A673 (cell line): ENCODE results near the gene ARFGAP2. TPM values are rescaled to one million over a fixed set of nuclear protein-coding genes. Genes with fewer than 3 reads are reported as not detected.

ENCODE experiments used
- BruUV-seq: library from RNA; stranded (reverse); fragments of 400-500 nt; replicated peaks from 2 replicates; lab custom pipeline; 2021; lab: Mats Ljungman, UMichigan
- CTCF ChIA-PET: fragments of 300-600 bp; sonication (Branson Sonifier 250); formaldehyde crosslinking; loops from one replicate; lab custom pipeline; 2022; ENCODE audit warnings: antibody characterized with exemption; lab: Charles Lee
- POLR2A ChIA-PET: fragments of 300-600 bp; sonication (Branson Sonifier 250); formaldehyde crosslinking; loops from one replicate; lab custom pipeline; 2022; ENCODE audit warnings: antibody characterized with exemption; ENCODE audit not compliant: low non-redundant PET; lab: Charles Lee
- DNase-seq: peaks from one replicate; pipeline ENCODE4 v3.0.0-alpha.2; 2015; ENCODE audit warnings: low spot score
- H3K27ac ChIP-seq: fragments of 200-600 bp; sonication (generic); 2 replicates; pipeline ENCODE4 v1.5.1; 2016; ENCODE audit warnings: mixed run types, low read depth, mild to moderate bottlenecking, mixed read lengths, antibody characterized with exemption, low read length; ENCODE audit not compliant: poor library complexity, severe bottlenecking
- H3K27me3 ChIP-seq: fragments of 200-600 bp; sonication (generic); replicated peaks from 2 replicates; pipeline ENCODE4 v1.6.1; 2017; ENCODE audit warnings: mixed run types, low read depth, mild to moderate bottlenecking, mixed read lengths, antibody characterized with exemption, low read length; ENCODE audit not compliant: insufficient read depth, poor library complexity
- H3K36me3 ChIP-seq: fragments of 200-600 bp; sonication (generic); 2 replicates; pipeline ENCODE4 v1.6.1; 2016; ENCODE audit warnings: mixed run types, mild to moderate bottlenecking, mixed read lengths, antibody characterized with exemption, low read length; ENCODE audit not compliant: insufficient read depth, poor library complexity, severe bottlenecking
- H3K4me1 ChIP-seq: fragments of 200-600 bp; sonication (generic); 2 replicates; pipeline ENCODE4 v1.6.1; 2017; ENCODE audit warnings: mixed run types, mild to moderate bottlenecking, mixed read lengths, antibody characterized with exemption, low read length; ENCODE audit not compliant: insufficient read depth, poor library complexity, severe bottlenecking
- H3K4me3 ChIP-seq: fragments of 200-600 bp; sonication (generic); 2 replicates; pipeline ENCODE4 v1.5.1; 2016; ENCODE audit warnings: low read depth, mixed run types, mild to moderate bottlenecking, mixed read lengths, low read length; ENCODE audit not compliant: poor library complexity, severe bottlenecking
- H3K9me3 ChIP-seq: fragments of 200-600 bp; sonication (generic); 2 replicates; pipeline ENCODE4 v1.6.1; 2016; ENCODE audit warnings: mixed run types, low read depth, mild to moderate bottlenecking, mixed read lengths, antibody characterized with exemption, low read length; ENCODE audit not compliant: poor library complexity, severe bottlenecking
- EZH2 ChIP-seq: fragments of 200-600 bp; sonication (generic); IDR thresholded peaks from 2 replicates; pipeline ENCODE4 v1.6.1; 2017; ENCODE audit warnings: borderline replicate concordance, low read depth, mild to moderate bottlenecking, mixed read lengths, antibody characterized with exemption, low read length; ENCODE audit not compliant: poor library complexity, severe bottlenecking
- intact Hi-C: fragments of 100-400 bp; cut with micrococcal nuclease; formaldehyde crosslinking; loops from one replicate; pipeline ENCODE4 v1.10.0; 2022; ENCODE audit not compliant: unreplicated experiment
- total RNA-seq: library from RNA; stranded (reverse); gene quantifications from 2 replicates; pipeline ENCODE4 v1.2.3, GENCODE V29; 2021
- TF ChIP-seq, protein P1 (sequence below): fragments of 300-800, 200-600 bp; sonication (generic); conservative IDR thresholded peaks from 2 replicates; pipeline ENCODE4 v1.5.1; 2017; ENCODE audit warnings: low read depth, mild to moderate bottlenecking, antibody characterized with exemption, low read length, moderate library complexity, mixed read lengths

Gene ARFGAP2
- total RNA-seq, 1 experiment from 2014 or later, result 179 TPM

DNA sequence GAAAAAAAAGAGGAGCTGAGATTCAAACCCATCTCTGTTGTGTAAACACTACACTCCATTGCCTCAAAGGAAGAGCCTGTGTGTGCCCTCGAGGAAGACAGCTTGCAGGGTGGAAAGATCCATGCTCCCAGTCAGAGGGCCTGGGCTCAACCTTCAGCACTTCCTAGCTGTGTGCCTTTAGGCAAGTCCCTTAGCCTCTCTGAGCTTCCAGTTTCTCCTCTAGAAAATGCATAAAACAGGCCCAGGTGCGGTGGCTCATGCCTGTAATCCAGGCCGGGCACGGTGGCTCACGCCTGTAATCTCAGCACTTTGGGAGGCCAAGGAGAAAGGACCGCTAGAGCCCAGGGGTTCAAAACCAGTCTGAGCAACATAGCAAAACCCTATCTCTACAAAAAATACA, 4.6 kb upstream of the ARFGAP2 start:
- no peak for TF ChIP-seq EZH2
- TF ChIP-seq, protein P1, sequence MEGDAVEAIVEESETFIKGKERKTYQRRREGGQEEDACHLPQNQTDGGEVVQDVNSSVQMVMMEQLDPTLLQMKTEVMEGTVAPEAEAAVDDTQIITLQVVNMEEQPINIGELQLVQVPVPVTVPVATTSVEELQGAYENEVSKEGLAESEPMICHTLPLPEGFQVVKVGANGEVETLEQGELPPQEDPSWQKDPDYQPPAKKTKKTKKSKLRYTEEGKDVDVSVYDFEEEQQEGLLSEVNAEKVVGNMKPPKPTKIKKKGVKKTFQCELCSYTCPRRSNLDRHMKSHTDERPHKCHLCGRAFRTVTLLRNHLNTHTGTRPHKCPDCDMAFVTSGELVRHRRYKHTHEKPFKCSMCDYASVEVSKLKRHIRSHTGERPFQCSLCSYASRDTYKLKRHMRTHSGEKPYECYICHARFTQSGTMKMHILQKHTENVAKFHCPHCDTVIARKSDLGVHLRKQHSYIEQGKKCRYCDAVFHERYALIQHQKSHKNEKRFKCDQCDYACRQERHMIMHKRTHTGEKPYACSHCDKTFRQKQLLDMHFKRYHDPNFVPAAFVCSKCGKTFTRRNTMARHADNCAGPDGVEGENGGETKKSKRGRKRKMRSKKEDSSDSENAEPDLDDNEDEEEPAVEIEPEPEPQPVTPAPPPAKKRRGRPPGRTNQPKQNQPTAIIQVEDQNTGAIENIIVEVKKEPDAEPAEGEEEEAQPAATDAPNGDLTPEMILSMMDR, result no peak
- ChIA-PET POLR2A (no interaction called here), CTCF (interaction anchor here (0.6 kb wide), 1 partner anchor 15 kb away, joined by 3 read pairs; no protein-coding TSS in a partner anchor)
- no peak overlapping the region for H3K4me3 ChIP-seq
- no peaks in the 10 kb centered on the region for H3K27me3 ChIP-seq
- peaks cover 13% of the 10 kb centered on the region for H3K36me3 ChIP-seq
- H3K27ac ChIP-seq, result no peak overlapping the region
- H3K9me3 ChIP-seq, result no peaks in the 10 kb centered on the region
- no peak for DNase-seq
- H3K4me1 ChIP-seq, result peaks cover 12% of the 10 kb centered on the region
- no TSS peak for BruUV-seq
- intact Hi-C loops, result no loop called here

DNA sequence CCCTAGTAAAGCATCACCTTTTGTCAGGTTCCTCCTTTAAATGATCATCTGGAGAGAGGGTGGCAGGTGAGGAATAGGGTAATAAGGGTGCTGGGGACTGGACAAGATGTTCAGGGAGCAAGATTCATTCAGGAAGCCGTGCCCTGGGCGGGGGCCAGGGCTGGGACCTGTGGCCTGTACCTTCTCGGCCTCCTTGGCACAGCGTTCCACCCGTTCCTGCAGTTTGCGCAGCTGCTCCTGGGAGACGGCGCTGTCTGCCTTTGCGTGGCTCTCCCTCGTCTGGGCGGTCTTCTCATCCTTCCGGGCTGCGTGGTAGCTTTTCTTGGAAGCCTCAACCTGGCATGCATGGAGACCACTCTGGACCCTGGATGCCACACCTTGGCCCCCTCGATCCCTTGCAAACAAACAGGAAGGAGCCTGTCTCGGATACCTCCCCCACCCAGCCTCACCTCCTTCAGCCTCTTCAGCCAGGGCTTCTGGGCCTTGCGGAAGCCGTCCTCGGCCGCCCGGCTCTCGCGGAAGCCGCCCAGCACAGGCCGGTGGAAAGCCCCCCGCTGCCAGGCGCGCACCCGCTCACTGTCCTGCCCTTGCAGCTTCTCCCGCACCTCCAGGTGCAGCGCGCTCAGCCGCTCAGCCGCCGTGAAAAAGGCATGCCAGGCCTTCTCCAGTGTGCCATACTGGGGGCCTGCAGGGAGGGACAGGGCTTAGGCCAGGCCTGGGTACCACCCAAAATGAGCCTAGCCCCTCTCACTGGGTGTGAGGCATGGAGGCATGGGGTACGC, 3.5 kb upstream of the ARFGAP2 start:
- POLR2A ChIA-PET, result interaction anchor here (0.5 kb wide), 1 partner anchor 938 kb away, joined by 5 read pairs; no protein-coding TSS in a partner anchor
- DNase-seq, result no peak
- no peak for TF ChIP-seq EZH2
- H3K4me1 ChIP-seq, result peaks cover 15% of the 10 kb centered on the region
- CTCF ChIA-PET, result interaction anchor here (0.5 to 1.2 kb wide), 8 partner anchors 8 to 174 kb away, joined by 3 to 9 read pairs (median 4); no protein-coding TSS in a partner anchor
- peaks cover 19% of the 10 kb centered on the region for H3K36me3 ChIP-seq
- H3K27me3 ChIP-seq, result no peaks in the 10 kb centered on the region
- intact Hi-C loops, result no loop called here
- H3K27ac ChIP-seq, result no peak overlapping the region
- H3K9me3 ChIP-seq, result no peaks in the 10 kb centered on the region
- no peak overlapping the region for H3K4me3 ChIP-seq
- no TSS peak for BruUV-seq

DNA sequence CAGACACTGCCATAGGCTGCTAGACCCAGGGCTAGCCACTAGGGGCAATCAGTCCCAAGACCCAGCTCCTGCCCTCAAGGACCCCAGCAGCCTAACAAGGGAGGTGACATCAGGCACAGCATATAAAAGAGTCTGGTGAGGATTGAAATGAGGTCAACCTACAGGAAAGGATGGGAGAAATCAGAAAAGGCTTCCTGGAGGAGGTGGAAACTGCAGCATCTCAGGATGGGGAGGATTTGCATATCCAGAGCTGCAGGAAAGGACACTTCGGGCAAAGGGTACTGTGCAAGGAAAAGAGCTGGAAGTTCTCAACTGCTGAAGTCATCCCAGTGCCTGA, 2.9 kb upstream of the ARFGAP2 start:
- no peak overlapping the region for H3K4me3 ChIP-seq
- intact Hi-C loops, result loop anchor here (5.0 kb wide), 3 partner anchors 68 to 673 kb away; partner anchors contain the start of gene ACP2
- peaks cover 25% of the 10 kb centered on the region for H3K36me3 ChIP-seq
- ChIA-PET CTCF (interaction anchor here (1.0 to 1.2 kb wide), 7 partner anchors 9 to 175 kb away, joined by 3 to 9 read pairs (median 4); no protein-coding TSS in a partner anchor), POLR2A (interaction anchor here (0.5 kb wide), 1 partner anchor 938 kb away, joined by 5 read pairs; no protein-coding TSS in a partner anchor)
- H3K9me3 ChIP-seq, result no peaks in the 10 kb centered on the region
- H3K27me3 ChIP-seq, result no peaks in the 10 kb centered on the region
- H3K4me1 ChIP-seq, result peaks cover 16% of the 10 kb centered on the region
- no TSS peak for BruUV-seq
- TF ChIP-seq, protein P1, result peak; percentile 83
- no peak for TF ChIP-seq EZH2
- H3K27ac ChIP-seq, result no peak overlapping the region
- peak; percentile 78 for DNase-seq
